Choroid plexus epithelial cell (primary cell): ENCODE results near the gene HCN1.
A peak's percentile ranks its signal among the peaks of the same experiment; 100 is the strongest.
"Not testable (repeated sequence)": the region's sequence is repeated elsewhere in the genome, so short reads cannot be mapped to it uniquely, and the experiment has no call there.

Experiments used
- DNase-seq: peaks from one replicate; pipeline ENCODE4 v3.0.0-alpha.2; 2010; ENCODE audit warnings: low read depth
- H3K4me3 ChIP-seq: 2 replicates; pipeline ENCODE4 v1.5.1; 2011; ENCODE audit warnings: low read depth, mild to moderate bottlenecking, control low read depth, low read length, moderate library complexity
- CTCF ChIP-seq: conservative IDR thresholded peaks from 2 replicates; pipeline ENCODE4 v1.5.1; 2011; ENCODE audit warnings: low read depth, mild to moderate bottlenecking, control low read depth, inconsistent platforms, low read length, moderate library complexity

The HCN1 gene

GRCh38 chr5:45509371-45509770, 186.8 kb downstream of the HCN1 start:
- H3K4me3 ChIP-seq: no peak overlapping the region
- TF ChIP-seq CTCF: no peak

GRCh38 chr5:45508135-45508534, 188.0 kb downstream of the HCN1 start:
- TF ChIP-seq CTCF: no peak
- H3K4me3 ChIP-seq: no peak overlapping the region
- no peak for DNase-seq

More at GRCh38 chr5:45509371-45509770, 186.8 kb downstream of the HCN1 start:
- no peak for DNase-seq

GRCh38 chr5:45507178-45507577, 189.0 kb downstream of the HCN1 start:
- H3K4me3 ChIP-seq: no peak overlapping the region
- DNase-seq: no peak
- TF ChIP-seq CTCF: no peak

GRCh38 chr5:45499006-45499405, 197.2 kb downstream of the HCN1 start:
- not testable (repeated sequence) for DNase-seq, H3K4me3 ChIP-seq

DNA sequence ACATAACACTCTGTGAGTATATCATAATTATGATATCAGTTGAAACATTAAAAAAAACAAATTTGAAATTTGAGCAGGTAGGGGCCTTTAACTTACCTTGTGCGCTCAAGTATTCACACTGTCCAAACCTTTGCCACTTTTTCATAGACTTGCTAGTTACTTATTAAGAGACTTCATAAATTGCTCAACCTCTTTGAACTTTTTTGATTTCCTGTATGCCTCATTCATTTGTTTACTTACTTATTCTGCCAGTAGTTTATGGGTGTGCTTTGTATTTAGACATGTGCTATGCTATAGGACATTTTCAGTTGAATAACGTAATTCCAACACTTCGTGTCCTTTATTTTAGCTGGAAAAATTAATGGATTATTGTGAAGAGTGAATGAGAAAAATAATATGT, 204.8 kb downstream of the HCN1 start:
- DNase-seq: no peak
- H3K4me3 ChIP-seq: no peak overlapping the region
- TF ChIP-seq CTCF: no peak

- no peak for DNase-seq
- TF ChIP-seq CTCF: no peak
- no peak overlapping the region for H3K4me3 ChIP-seq
Observed at GRCh38 chr5:45484781-45485180, 211.4 kb downstream of the HCN1 start.

- no peak for TF ChIP-seq CTCF
- DNase-seq: peak; percentile 63
- no peak overlapping the region for H3K4me3 ChIP-seq
Observed at GRCh38 chr5:45454114-45454513, 242.1 kb downstream of the HCN1 start.

- H3K4me3 ChIP-seq, DNase-seq: not testable (repeated sequence)
Observed at GRCh38 chr5:45444856-45445255, 251.3 kb downstream of the HCN1 start.
